RPMI8226 (cell line): ENCODE measurements around the gene CLDN9.

Source experiments
- DNase-seq: peaks from one replicate; pipeline ENCODE4 v3.0.0-alpha.2; 2015

CLDN9 gene

DNA sequence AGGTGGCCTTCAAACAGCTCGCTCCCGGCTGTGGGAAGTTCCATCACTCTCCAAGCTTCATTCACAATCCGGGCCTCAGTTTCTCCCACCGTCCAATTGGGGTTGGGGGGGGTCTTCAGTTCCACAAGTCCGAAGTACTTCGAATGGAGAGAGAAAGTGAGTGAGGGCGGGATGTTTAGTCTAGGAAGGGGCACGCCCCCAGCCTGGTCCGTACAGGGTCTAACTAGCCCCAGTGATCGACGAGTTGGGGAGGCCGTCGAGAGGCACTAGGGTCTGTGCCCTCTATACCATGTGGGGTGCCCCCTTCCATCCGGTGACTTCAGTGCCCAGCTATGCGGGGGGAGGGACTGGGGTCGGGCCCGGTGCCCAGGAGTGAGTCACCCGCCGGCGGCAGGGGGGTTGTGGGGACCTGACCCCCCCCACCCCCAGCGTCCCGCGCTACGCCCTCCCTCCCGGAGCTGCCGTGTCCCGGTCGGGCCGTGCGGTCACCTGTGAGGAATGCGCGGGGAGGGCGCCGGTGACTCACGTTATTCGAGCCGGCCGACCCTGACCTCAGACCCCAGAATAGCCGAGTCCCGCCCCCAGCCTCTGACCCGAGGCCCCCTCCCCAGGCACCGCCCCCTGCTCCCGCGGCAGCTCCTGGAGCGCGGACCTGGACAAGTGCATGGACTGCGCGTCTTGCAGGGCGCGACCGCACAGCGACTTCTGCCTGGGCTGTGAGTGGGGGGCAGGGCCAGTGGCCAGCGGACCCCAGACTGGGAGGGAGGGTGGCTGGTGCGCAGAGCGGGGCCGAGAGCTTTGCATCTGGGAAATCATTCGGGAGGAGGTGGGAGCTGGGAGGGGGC is 8.1 kb downstream of the CLDN9 start:
- peak; percentile 74 for DNase-seq

DNA sequence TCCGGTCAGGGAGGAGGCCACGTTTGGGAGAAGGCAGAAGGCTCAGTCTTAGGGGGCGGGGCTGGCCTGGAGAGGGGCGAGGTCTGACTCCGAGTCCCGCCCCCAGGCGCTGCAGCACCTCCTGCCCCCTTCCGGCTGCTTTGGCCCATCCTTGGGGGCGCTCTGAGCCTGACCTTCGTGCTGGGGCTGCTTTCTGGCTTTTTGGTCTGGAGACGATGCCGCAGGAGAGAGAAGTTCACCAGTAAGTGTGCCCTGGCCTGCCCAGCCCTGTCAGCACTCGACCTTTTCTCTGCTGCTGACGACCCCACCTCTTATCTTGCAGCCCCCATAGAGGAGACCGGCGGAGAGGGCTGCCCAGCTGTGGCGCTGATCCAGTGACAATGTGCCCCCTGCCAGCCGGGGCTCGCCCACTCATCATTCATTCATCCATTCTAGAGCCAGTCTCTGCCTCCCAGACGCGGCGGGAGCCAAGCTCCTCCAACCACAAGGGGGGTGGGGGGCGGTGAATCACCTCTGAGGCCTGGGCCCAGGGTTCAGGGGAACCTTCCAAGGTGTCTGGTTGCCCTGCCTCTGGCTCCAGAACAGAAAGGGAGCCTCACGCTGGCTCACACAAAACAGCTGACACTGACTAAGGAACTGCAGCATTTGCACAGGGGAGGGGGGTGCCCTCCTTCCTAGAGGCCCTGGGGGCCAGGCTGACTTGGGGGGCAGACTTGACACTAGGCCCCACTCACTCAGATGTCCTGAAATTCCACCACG is 8.9 kb downstream of the CLDN9 start:
- DNase-seq, result peak; percentile 88

DNA sequence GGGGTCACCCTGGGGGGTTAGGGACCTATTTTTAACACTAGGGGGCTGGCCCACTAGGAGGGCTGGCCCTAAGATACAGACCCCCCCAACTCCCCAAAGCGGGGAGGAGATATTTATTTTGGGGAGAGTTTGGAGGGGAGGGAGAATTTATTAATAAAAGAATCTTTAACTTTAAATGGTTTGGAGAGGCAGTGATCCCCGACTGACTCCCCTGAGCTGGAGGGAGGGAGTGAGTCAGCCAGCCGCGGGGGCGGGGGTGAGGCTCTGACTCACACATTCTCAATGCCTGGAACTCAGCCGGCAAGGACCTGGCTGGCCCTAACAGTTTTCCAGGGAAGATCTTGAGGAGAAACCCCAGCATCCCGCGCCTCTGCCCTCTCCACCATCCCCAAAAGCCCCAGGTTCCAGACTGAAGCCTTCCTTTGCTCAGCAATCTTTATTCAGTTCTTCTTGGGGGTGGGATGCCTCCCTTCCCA is 9.5 kb downstream of the CLDN9 start:
- peak; percentile 47 for DNase-seq

DNA sequence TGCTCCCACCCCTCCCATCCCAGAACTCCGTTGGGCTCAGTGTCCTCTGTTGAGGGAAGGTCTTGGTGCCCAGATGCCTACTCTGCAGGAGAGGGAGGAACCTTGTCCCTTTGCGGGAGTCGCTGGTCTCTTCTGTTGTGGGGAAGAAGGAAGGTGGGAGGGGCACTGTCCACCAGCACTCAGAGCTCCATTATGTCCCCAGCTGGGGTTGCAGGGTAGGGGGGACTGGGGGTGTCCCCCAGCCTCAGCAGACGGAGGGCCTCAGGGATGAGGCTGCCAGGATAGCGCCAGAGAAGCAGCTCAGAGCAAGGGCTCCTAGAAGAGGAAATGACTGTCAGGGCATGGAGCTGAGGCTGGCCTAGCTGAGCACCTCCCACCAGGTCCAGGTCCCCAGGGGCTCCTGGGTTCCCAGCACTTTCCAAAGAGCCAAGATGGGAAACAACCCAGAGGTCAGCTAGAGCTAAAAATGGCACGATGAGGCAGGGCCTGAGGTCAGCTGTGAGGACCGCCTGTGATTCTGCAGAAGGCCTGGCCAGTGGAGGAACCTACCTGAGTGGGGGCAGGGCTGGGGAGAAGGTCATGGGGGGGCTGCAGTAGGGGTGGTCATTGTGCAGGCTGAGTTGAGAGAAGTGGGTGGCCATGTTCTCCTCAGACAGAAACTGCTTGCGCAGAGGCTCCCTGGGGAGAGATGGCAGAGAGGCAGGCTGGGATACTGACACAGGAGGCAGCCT is 10.1 kb downstream of the CLDN9 start:
- DNase-seq, result peak; percentile 12

DNA sequence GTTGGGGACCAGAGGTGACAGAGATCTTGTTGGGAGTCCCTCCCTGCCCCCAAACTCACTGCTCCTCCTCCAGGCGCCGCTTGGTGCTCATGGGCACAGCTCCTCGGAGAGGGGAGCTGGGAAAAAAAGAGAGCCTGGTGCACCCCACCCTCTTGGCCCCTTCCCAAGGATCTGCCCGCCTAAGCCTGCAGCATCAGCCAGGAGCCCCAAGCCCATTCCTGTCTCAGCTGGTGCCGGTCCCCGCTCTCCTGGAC is 10.6 kb downstream of the CLDN9 start:
- DNase-seq, result peak; percentile 59

DNA sequence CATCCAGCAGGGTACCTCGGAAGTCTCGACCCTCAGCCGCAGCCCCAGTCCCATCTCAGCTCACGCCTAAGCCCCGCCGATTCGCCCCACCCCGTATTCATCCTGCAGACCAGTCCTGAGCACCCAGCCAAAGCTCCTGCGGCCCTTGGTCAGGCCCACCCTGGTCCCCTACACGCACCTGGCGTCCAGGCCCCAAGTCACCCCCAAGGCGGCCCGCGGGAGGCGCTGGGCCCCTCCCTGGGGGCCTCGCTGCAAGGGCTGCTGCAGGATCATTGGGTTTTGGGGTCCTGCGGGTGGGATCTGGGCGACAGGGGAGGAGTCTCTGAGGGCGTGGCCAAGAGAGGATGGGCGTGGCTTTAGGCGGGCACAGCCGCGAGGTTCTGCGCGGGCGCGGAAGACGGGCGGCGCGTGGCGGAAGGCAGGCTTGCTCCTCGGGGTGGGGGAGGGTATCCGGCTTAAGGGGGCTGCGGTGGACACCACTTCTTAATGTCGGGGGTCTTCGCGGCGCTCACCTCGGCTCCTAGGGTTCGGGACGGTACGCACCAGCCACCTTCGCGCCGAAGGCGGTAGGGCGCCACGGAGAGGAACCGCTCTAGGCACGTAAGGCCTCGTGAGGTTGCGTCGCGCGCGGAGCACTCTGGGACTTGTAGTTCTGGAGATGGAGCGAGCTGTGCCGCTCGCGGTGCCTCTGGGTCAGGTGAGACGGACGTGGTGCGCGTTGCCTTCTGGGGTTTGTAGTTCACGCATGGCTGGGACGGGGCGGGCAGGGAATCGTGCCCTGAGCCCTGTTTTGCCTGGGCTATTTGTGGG is 11.2 kb downstream of the CLDN9 start, which contains the start of the genes HCFC1R1 and THOC6:
HCFC1R1 (minus strand) TSS at position 274 of the 810 bp plus-strand sequence; CDS start at position 273, 1 bp downstream.
THOC6 (plus strand) TSS at position 367 of the 810 bp plus-strand sequence; CDS start at position 659, 292 bp downstream.
- DNase-seq, result peak; percentile 100

DNA sequence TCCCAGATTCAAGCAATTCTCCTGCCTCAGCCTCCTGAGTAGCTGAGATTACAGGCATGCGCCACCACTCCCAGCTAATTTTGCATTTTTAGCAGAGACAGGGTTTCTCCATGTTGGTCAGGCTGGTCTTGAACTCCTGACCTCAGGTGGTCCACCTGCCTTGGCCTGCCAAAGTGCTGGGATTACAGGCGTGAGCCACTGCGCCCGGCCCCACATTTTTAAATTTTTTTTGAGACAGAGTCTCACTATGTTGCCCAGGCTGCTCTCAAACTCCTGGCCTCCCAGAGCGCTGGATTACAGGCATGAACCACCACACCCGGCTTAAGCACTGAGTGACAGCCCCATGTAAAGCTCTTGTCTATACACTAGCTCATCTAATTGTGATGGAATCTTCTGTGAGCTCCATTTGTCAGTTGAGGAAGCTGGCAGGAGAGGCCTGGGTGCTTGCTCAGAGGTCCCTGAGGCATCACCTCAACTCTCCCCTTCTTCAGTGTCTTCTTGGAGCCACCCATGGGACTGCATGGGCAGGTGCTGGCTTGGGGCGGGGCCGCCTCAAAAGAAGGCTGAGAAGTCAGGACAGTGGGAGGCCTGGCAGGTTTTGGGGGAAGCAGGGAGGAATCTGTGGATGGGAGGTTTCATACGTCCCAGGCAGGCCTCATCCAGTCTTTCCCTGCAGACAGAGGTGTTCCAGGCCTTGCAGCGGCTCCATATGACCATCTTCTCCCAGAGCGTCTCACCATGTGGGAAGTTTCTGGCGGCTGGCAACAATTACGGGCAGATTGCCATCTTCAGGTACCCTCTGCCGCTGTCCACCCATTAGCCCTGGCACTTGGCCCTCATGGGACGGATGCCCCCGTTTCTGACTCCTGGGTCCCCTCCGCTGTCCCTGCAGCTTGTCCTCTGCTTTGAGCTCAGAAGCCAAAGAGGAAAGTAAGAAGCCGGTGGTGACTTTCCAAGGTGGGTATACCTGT is 12.6 kb downstream of the CLDN9 start:
- DNase-seq, result no peak

DNA sequence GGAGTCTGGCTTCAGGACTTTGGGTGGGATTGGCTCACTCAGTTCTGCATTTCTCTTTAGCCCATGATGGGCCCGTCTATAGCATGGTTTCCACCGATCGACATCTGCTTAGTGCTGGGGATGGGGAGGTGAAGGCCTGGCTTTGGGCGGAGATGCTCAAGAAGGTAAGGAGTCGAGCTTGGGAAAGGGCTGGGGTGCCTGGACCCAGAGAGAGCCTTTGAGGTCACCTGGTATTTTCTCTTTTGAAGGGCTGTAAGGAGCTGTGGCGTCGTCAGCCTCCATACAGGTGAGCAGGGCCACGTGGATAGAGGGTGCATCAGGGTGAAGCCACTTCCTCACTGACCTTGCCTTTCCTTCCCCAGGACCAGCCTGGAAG is 13.3 kb downstream of the CLDN9 start:
- no peak for DNase-seq

DNA sequence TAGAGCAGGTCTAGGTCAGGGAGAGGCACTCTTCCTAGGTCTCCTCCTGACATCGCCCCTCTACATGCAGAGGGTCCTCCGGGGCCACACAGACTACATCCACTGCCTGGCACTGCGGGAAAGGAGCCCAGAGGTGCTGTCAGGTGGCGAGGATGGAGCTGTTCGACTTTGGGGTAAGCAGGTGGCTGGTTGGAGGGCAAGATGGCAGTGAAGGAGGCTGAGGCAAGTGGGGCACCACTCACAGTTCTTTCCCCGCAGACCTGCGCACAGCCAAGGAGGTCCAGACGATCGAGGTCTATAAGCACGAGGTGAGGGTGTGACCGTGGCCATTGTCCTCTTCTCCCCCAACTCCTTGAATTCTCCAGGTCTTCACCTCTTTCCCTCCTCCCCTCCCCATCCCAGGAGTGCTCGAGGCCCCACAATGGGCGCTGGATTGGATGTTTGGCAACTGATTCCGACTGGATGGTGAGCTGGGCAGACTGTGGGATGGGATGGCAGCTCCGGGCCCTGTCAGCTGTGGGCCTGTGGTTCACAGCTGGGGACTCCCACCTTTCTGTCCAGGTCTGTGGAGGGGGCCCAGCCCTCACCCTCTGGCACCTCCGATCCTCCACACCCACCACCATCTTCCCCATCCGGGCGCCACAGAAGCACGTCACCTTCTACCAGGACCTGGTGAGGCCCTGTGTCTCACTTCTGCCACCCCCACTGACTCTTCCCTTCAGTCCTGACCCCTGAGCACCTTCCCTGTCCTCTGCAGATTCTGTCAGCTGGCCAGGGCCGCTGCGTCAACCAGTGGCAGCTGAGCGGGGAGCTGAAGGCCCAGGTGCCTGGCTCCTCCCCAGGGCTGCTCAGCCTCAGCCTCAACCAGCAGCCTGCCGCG is 14.1 kb downstream of the CLDN9 start:
- no peak for DNase-seq

DNA sequence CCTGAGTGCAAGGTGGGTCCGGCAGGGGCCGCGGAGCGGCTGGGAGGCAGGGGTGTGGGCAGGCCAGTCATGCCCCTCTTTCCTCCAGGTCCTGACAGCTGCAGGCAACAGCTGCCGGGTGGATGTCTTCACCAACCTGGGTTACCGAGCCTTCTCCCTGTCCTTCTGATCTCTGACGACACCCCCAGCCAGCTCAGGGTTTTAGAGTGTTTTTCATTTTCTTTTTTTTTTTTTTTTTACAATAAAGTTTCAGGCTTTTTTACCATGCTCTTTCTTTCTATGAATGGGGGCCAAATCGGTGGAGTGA is 14.7 kb downstream of the CLDN9 start:
- DNase-seq, result no peak

DNA sequence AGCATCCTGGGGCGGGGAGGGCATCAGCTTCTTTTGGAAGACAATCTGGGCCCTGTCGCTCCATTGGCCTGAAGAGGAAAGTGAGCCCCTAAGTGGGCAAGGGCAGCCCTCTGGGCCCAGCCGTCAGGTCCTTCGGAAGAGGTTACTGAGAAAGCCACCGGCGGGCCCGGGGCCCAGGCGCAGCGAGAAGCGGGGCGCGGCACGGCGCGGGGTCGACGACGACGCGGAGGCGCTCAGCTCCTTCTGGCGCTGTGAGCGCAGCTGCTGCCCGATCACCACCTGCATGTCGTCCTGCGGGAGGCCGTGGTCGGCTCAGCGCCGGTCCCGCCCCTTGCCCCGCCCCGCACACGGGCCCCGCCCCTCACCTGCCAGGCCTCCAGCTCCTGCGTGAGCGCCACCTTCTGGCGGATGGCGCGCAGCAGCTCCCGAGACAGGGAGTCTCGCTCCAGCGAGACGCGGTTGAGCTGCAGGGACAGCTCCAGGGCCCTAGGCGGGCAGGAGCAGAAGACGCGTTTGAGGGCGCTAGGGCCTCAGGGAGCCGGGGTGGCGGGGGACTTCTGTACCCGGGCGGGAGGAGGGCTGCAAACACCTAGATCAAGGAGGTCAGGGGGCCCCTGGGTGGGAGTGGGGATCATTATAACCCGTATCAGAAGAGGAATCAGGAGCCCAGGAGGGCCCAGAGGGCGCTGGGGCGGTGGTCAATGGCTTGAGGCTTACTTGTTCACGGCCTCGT is 15.4 kb downstream of the CLDN9 start:
- peak; percentile 97 for DNase-seq

DNA sequence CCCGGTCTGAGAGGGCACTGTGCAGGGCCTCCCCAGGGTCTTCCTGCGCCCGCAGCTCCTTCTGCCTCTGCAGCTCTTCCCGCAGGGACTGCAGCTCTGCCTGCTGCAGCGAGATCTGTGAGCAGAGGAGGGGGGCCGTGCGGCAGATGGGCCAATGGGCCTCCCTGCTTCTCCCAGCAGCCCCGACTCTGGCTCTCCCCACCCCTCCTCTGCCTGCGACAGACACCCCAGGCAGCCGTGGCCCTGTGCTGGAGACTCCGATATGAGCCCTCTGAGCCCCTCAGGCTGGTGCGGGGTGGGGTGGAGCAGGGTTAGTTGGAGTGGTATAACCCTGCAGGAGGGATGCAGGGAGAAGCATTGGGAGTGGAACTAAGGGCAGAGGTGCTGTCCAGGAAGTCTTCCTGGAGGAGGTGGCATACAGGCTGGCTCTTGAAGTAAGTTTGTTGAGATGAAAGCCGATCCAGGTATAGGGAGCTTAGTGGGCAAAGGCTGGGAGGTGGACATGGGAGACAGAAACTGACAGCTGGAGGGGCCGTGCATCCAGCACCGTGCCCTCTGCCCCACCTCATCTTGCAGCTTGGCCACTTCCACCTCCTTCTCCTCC is 16.1 kb downstream of the CLDN9 start:
- DNase-seq, result no peak

DNA sequence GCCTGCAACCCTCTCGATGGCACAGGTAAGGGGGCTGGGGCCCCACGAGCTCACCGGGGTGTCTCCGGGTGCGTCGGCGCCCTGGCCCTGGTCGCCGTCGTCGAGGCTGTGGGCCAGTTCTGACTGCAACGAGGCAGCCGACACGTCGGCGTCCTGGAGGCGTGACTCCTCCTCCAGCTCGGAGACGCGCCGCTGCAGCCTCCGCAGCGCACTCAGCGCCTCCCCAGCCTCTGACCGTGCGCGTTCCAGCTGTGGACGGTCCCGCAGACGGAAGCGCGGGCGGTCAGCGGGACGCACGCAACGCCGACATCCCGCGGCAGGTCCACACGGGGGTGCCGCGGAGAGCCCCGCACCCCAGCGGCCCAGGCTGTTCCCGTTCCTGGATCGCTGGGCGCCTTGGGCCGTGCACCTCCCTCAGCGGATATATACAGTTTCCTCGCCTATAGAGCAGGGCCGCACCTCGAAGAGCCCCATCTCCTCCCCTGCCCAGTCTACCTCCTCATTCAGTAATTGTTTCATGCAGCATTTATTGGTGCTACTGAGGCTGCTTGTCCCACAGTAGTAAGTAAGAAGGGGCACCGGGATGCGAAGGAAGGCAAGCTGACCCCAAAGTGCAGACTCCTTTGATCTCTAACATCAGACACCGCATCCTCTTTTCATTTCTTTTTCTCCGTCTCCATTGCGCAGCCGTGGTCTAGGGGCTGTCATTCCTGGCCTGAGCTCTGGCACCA is 16.9 kb downstream of the CLDN9 start:
- peak; percentile 74 for DNase-seq

DNA sequence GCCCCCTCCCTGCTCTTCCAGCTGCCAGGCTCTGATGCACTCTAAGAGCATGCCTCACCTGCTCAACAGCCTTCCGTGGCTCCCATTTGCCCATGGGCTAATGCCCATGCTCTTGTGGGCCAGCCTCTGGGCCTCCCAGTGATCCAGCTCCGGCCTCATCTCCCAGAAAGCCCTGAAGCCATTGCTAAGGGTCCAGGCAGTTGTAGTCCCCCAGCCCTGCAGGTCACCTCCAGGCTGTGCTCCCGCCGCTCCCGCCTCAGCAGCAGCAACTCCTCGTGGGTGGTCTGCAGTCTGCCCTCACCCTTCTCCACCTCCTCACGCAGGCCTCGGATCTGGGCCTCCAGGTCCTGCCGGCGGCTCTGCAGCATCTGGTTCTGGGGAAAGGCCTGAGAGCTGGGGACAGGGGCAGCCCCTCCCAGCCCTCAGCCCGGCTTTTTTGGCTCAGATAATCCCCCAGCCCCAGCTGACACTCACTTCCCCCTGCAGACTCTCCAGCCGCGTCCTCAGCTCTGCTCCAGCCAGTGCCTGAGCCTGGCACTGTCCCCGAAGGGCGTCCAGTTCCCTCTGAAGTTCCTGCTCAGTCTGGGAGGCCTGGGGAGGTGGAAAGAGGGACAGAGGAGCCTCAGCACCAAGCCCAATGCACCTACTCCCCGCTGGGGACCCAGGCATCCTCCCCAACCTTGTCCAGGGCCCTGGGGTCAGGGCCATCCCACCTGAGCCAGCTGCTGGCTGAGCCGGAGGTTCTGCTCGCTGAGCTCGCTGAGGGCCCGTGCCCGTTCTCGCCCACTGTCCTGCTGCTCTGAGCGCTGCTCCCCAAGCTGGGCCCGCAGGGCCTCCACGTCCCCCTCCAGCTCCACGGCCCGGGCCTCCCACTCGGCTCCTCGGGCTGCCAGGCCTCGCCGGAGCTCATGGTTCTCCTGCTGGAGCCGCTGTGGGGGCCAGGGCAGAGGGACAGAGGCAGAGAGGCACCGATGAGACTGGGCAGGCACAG is 17.8 kb downstream of the CLDN9 start:
- no peak for DNase-seq

DNA sequence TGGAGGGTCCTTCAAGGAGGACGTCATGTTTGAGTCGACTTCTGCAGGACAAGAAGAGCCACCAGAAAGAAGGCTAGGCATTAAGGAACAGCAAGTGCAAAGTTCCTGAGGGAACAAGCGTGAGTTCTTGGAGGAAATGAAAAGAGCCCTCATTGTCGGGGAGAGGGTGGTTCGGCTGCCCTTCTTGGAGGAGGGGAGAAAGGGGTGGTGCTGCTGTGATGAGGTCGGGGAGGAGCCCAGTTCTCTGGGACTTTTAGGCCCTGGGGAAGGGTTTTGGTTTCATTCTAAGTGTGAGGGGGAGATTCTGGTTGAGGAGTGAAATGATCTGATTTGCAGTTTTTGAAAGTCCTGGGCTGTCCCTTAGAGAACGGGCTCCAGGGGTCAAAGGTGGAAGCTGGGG is 19.9 kb downstream of the CLDN9 start:
- DNase-seq, result peak; percentile 43

DNA sequence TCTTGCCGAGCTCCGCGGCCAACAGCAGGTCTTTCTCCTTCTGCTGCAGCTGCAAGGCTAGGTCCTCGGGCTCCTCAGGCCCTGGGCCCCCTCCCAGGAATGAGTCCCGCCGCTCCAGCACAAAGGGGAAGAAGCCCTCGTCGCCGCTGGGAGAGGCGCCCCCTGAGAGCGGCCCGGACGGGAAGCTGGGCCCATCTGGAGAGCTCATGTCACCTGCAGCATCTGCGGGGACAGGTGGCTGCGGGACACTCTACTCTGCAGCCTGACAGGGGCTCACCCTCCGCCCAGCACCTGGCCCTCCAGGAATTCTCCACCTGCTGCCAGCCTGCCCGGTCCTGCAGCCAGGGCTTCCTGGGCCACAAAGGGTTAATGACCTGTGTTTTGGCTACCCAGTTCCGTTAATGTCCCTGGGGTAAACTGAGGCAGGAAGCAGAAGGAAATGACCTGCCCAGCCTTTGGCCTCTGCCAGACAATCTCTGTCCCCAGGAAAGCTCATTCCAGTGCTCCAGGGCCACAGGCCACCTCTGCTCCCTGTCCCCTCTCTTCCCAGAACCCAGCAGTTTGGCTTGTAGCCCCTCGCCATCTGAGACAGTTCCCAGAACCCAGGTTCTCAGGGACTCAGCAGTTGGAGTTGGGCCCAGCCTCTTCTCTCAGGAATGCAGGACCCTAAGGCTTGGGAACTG is 22.7 kb downstream of the CLDN9 start:
- no peak for DNase-seq
